ENCODE data around the gene AGPAT3.

The AGPAT3 gene

GRCh38 chr21:44003307-44003966 lies 138.4 kb downstream of the AGPAT3 start:
- DNase-seq = no peak

- DNase-seq = no peak
Observed at GRCh38 chr21:44005071-44005470, 140.0 kb downstream of the AGPAT3 start.

GRCh38 chr21:44005593-44005992 lies 140.6 kb downstream of the AGPAT3 start:
- no peak for DNase-seq

GRCh38 chr21:44006017-44006619 lies 141.1 kb downstream of the AGPAT3 start:
- no peak for DNase-seq

- DNase-seq = no peak
Observed at GRCh38 chr21:44006656-44007055, 141.6 kb downstream of the AGPAT3 start.

- DNase-seq = no peak
Observed at GRCh38 chr21:44010429-44010828, 145.4 kb downstream of the AGPAT3 start.

GRCh38 chr21:44011123-44011522 lies 146.1 kb downstream of the AGPAT3 start:
- no peak for DNase-seq

GRCh38 chr21:44011579-44012473 lies 146.8 kb downstream of the AGPAT3 start, which contains the start of gene TRAPPC10:
Gene TRAPPC10 (plus strand): TSS chr21:44012309. CDS start chr21:44012494, 185 bp downstream.
- DNase-seq = peak in 1 of 2 donors; percentile 50

- DNase-seq = peak; percentile 41 to 73
Observed at GRCh38 chr21:44012474-44013379, 147.7 kb downstream of the AGPAT3 start.

- peak in 1 of 2 donors; percentile 20 for DNase-seq
Observed at GRCh38 chr21:44013380-44014088, 148.5 kb downstream of the AGPAT3 start.

GRCh38 chr21:44017601-44018000 lies 152.6 kb downstream of the AGPAT3 start:
- no peak for DNase-seq

GRCh38 chr21:44018127-44018526 lies 153.1 kb downstream of the AGPAT3 start:
- DNase-seq = no peak

- DNase-seq = no peak
Observed at GRCh38 chr21:44018813-44019567, 154.0 kb downstream of the AGPAT3 start.

GRCh38 chr21:44019568-44019958 lies 154.5 kb downstream of the AGPAT3 start:
- DNase-seq = no peak

GRCh38 chr21:44020551-44020950 lies 155.5 kb downstream of the AGPAT3 start:
- no peak for DNase-seq

- DNase-seq = no peak
Observed at GRCh38 chr21:44021064-44021463, 156.0 kb downstream of the AGPAT3 start.

- no peak for DNase-seq
Observed at GRCh38 chr21:44024257-44024656, 159.2 kb downstream of the AGPAT3 start.

- peak in 1 of 2 donors; percentile 6 for DNase-seq
Observed at GRCh38 chr21:44024887-44025353, 159.9 kb downstream of the AGPAT3 start.

GRCh38 chr21:44027607-44028286 lies 162.7 kb downstream of the AGPAT3 start:
- DNase-seq = no peak

GRCh38 chr21:44028287-44028659 lies 163.2 kb downstream of the AGPAT3 start:
- DNase-seq = no peak

All from bone marrow (tissue), 2 donors.